ENCODE results near the gene ZBTB20.

ZBTB20 gene

DNA sequence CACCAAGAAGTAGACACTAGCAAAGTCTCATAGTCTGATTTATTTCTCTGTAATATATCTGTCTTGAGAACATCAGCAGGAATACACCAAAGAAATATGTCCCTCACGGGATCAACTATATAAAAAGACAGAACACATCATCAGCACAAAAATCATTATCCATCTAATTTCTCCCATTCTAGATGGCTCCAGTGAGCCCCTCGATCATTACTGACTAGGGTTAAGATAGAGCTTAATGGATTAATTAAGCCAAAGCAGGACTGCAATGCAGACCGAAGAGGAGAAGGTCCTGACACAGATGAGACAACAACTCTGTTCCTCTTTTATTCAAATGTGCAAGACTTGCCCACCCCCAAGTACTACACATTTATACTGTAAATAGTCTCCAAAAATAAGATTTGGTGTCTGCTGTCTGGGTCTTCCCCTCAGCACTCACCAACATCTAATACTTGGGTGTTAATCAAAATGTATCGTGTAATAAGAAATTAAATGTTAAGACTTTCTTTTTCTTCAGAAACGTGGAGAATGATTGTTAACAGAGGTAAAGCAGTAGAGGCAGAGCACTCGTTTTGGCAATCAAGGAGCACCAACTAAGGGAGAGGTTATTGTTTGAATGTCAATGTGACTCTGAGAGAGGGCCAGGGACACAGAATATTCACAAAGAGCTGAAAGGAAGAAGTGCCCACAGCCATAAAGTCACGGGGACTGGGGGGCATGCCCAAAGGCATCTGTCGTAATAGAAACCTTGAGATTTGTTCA, 719.6 kb downstream of the ZBTB20 start:
- DNase-seq = no peak

DNA sequence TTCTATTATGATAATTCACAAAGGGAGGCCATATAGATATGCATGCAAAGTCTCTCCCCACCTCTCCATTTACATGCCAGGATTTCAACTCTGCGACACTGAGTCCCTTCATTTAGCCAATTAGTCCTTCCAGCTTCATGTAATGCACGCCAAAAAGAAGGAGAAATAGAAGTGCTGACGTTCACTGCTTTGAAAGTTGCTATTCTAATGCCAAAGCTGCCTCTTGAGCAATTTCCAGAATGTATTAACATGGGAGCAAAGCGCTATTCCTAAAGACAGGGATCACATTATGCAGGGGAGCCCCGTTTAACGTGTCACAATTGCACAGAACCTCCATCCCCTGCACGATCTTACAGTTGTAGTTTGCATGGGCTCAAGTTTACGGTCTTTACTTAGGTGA, 722.8 kb downstream of the ZBTB20 start:
- no peak for DNase-seq

DNA sequence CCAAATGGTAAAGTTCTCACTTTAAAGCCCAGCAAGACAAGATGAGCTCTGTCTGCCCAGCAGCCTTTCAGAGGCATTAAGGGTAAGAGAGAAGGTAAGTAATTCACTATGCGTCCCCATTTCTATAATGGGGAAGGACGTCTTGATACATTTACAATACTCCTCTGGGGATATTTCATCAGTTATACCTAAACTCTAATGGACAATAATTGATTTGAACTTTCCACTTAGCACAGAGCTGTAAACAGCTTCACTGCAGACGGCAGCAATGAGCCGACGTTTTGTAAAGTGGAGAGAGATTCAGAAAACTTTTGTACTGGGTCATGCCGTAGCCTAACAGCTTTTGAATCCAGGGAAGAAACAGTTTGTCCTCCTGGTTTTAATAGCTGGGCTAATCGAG, 725.9 kb downstream of the ZBTB20 start:
- DNase-seq = no peak

DNA sequence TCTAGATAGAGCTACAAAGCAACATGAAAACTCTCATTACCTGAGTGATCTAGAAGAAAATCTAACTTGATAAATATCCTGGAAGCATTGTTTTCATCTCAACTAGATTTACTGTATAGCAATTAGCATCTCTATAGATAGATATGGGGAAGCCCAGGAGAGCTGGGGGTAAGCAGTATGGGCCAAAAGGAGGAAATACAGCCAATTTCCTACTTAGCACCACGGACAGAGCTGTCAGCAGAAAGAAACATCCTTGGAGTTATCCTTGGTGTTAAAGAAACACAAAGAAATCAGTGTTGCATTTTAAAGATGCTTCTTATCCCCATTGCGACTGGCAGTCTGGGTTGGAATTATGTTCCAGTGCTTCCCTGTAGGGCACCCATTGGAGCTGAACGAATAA, 727.0 kb downstream of the ZBTB20 start:
- no peak for DNase-seq

DNA sequence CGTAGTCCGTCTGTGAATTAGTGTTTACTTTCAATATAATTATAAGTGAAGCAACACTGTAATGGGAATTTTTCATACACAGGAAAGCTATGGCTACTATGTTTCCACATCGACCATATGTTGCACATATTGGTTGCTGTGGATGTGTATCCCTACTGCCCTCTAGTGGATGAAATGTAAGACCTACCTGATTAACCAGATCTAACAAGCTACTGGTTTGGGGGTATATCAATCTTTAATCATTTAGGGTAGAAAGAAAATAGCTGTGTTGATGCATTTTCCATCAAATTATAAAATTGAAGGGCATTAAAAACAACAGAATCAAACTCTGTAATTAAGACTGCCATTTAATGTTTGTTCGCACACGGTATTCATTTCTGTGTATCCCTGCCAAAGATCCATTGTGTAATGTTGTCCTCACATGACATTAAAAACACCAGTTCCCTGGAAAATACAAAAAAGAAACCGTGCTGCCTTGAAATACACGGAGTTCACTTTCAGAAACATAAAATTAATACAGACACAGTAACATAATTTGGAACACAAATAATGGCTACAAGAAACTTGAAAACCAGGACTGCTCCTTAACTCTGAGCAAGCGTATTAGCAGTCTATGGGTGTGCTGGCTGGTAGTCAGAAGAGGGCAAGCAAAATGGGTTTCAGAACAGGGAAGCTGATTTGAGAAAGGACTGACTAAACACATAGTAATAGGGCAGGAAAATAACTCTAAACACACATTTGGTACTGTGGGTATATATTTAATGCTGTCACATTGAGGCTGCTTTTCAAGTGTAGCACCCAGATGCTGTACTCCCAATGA, 728.2 kb downstream of the ZBTB20 start:
- peak; percentile 56 to 72 for DNase-seq

DNA sequence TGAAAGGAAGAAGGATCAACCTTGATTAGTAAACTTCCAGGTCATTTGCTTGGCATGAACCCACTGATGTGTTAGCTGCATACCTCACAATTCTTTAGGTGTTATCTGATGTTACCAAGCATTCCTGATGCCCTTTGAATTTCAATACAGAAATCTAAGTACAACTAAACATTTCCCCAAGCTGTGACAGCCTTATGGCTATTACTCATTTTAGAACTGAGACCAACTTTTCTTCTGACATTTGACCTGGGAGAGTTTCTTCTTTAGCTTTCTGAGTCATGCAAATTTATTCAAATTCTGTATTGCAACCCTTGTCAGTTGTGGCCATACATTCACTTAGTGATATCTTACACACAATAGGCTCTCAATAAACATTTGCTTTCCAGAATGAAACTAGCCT, 729.0 kb downstream of the ZBTB20 start:
- no peak for DNase-seq

DNA sequence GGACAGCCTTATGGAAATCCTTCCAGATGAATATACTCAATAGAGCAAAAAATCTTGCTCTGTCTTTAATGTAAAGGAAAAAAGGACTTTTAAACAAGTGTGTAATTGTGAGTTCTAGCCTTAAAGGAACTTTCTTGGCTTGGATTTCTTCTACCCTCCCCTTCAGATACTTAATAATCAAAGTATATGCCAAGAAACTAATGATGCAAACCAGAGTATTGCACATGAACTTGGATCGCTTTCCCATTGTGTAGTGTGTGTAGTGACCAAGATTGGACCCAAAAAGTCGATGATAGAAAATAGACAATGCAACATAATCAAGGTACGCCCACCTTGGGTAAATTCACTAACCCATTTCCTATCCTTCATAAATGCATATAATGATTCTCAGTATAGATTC, 729.4 kb downstream of the ZBTB20 start:
- no peak for DNase-seq

DNA sequence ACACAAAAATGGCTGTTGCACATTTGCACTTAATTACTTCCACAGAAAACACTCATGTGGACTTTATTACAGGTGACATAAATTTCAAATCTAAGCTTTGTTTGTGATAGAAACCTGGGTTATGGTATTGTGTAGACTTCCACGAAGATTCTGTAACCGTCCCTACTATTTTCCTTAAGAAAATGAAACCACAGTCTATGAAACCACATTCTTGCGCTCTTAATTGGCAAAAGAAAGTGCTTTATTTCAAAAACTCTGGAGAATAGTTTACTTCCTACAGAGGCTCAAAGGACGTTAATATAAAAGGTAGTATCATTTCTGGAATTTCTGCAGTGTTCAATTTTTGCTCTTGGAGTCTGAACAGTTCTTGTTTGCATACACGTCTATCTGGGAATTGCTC, 729.8 kb downstream of the ZBTB20 start:
- no peak for DNase-seq

DNA sequence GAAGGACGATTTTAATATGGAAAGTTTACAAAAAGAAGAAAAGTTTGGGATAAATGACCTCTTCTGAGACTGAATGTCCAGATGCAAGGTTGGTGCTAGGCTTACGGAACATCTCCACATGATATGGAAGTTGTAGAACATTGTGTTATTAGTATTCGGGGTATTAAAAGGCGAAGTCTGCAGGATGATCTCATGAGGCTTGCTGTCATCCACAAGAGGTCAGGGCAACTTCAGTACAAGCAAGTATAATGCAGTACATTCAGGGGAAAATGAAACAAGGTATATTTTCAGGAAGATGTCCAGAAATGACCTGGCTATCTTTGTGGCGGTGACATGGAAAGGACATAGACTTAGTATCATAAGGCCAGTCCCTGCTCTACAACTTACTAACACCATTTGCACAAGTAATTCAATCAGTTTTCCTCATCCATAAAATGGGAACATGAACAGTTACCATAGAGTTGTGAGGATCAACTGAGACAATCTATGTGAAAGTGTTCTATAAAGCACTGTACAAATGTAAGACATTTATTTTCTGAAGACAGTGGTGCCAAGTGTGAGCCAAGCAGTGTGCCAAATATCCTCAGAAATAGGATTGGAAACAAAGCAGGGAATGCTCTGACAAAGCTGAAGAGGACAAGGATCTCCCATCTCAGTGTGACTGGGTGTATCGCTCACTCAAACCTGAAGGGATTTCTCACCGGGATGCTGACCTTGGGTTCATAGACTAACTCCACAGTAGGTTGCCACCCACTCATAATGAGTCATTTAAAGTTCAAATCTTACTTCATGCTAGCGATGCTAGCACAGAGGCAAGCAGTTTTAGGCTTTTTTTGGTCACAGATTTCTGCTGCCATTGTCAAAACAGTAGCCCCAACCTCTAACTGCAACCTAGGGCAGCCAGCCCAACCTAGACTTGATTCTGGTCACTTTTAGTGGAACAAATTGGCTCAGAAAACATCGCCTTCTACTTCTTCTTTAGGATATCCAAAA, 735.0 kb downstream of the ZBTB20 start:
- DNase-seq = no peak

DNA sequence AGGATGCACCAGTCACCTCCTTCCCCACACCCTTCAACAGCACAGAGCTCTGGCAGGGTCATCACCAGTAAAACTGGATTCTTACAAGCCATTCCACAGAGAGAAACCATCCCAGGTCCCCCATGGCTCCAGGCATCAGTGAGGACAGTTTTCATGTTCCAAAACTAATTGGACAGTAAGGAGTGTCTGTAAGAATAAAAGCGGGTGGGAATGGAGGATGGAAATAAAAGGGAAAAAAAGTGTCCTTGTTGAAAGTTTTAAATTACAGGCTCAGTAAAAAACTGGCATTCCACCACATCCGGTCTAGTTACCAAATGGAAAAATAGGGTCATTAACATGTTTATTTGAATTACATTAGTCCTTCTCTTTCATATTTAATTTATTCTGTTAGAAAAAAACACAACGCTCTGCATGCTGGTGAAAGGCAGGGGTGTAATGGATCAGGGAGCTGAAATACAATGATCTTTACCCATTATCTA, 735.9 kb downstream of the ZBTB20 start:
- no peak for DNase-seq

DNA sequence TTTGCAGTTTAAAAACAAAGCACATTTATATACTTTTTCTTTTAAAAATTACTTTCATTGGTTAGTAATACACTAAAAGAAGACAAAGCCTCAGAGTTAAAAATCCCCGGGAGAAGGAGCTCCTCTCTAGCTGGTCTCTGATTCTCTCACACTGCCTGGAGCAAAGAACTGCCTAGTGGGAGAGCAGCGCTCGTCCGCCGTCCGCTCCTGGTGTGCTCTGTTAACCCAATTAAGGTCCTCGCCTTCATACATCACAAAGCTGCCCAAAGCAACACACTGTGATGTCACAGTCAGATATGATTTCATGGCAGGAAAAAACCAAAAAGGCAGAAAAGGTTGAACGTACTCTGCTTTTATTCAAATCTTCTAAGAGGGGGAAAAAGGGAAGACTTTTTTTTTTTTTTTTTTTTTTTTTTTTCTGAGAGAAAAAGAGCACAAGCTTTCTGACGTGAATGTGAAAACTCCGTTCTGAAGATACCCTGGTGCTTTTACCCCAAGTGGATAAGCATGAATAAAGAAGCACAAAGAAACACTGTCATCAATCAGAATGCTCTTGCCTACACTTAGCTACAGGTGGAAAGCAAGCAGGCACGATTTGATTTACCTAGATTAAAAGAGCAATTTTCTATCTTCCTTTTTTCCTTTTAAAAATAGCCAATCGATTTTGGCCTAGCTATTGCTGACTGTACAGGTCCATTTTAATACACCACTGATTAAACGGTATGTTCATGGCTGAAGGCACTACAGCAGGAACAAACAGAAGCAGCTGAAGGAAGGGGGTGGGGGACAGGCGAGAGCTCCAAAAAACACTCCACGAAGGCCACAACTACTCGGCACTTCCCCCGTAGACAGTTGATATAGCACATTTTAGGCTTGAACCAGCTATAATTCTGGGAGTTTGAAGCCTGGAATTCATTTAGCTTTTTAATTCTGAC, 738.1 kb downstream of the ZBTB20 start:
- DNase-seq = peak; percentile 65 to 77

DNA sequence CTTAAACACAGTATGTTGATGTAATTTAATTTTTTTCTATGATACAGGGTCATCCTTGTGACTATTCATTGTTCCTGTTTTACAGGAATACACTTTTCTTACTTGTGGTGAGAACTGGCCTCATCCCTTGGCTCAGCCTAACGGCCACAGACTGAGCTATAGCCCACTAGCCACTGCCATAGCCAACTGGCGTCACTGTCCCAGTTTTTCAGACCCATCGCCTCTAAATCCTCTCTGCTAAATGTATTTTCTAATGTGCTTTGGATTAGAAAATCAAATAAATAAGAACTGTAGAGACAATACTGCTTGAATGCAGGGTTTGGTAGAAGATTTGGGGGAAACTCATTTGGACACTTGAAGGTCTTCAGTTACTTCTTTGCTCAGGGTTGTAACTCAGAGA, 740.2 kb downstream of the ZBTB20 start:
- DNase-seq = no peak

DNA sequence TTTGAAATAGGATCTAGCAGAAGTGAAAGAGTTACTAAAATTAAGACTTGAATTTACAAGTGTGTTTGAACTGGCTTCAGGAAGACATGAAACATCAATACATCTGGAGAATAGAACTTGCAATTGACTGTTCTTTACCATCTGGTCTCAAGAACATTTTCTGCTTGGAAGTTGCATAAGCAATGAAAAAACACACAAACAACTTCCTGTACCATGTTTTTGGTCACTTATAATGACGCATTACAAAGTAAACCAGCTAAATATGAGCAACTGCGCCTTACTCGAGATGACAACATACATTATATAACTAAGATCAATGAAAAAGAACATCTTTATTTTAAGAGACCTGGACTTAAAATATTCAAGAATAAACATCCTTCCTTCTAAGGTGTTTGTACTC, 740.8 kb downstream of the ZBTB20 start:
- DNase-seq = no peak

DNA sequence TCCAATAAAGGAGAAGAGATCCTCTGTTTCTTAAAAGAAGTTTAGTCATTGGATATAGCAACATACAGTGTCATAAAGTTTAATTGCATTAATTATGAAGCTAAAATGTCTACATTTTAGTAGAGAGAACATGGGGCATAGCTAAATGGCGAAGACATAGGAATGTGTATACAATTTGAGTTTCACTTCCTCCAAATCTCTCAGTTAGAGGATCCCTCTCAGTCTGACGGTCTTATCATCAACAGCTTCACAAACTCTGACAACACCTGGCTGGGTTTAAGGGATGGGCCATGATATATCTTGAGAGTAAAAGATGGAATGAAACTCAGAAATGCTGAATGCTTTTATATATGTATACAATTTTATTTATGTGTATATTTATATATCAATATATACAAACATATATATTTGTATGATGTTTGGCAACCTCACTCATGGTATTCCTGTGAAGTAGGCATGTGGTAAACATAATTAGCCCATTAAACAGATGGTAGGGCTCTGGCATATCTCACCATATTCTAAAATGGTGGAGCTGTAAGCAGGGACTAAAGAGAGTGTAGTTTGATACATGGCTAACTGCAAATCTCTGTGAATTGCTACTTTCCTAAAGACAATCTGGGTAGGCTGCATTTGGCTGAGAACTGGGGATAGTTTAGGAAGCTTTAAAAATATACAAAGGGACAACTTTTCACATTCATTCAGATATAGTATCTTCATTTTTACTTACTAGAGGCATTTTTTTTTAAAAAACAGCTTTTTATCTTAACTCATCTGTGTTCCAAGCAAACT, 741.7 kb downstream of the ZBTB20 start:
- no peak for DNase-seq

DNA sequence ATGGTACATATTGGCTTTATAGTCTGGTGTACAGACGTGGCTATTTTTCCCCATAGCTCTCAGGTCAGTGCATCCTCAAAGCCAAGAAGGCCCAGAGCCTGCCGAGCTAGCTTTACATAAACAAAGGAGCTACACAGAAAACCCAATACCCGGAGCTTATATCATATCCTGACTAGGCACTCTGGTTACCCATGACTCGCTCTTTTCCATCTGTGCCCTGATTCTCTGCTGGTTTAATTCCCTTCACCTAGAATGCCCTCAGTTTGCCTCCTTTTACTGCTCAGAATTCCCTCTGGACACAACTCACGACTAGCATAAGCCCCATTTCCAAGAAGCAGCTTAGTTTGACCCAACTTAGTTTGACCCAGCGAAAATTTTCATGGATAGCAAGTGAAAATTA, 742.5 kb downstream of the ZBTB20 start:
- DNase-seq = no peak

DNA sequence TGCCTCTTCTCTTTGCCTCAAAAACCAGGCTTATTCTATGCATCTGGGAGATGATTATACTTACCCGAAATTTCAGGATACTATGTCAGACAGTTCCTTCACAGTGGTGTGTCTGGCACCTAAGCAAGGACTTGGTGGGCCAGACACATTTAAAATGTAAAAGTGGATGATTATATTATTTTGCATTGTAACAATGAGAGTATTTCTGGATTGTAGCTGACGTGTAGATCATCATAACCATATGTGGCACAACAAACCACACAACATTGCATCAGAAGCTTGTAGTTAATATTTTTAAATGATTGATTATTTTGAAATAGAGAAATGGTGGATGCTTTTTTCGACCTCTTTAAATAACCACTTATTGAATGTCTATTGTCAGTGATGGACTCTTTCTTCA, 744.2 kb downstream of the ZBTB20 start:
- DNase-seq = no peak

DNA sequence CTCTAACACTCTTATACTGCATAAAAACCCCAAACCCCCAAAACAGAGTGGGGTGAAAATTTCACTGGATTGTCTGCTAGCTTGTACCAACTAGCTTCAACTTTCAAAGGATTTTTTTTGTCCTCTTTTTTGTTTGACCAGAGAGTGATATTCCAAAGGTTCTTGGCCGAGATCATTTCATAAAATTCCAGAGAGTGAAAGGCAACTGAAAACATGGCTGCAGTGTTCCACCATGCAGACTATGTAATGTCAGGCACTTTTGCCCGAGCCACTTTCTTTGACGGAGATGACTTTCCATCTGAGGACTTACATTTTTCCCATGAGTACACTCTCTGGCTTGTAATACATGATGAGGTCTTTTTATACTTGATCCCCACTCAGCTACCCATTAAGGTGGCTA, 745.7 kb downstream of the ZBTB20 start:
- no peak for DNase-seq

DNA sequence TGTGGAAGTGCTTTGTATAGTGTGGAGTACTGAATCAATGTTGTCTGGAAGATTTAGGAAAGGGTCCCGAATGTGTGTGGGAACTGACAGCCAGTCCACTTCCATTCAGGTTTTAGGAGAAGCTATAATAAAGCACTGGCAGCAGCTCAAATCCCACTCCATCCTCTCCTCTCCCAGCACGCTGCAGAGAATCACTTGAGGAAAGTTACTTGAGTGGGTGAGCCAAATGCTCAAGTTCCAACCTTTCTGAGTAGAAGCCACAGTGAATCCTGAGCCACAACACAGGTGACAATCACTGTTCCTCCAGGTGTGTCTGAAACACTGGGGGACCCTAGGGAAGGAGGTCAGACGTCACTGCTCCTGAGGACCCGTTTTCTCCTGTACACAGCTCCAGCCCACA, 746.7 kb downstream of the ZBTB20 start:
- DNase-seq = no peak

DNA sequence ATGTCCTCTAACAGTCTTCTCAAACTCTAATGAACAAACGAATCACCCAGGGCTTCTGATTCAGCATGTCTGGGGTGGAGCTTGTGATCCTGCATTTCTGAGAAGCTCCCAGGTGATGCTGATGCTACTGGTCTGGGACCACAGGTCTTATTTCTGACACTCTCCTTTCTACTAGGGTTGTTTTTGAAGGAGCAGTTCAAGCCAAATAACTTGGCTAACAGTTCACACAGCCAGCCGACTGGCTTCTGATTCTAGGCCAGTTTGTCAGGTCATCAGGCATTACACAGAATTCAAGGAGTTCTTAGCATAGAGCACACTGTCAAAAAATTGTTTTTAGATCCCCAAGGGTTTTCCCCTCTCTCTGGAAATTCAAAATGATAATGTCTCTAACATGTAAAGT, 752.5 kb downstream of the ZBTB20 start:
- DNase-seq = no peak

DNA sequence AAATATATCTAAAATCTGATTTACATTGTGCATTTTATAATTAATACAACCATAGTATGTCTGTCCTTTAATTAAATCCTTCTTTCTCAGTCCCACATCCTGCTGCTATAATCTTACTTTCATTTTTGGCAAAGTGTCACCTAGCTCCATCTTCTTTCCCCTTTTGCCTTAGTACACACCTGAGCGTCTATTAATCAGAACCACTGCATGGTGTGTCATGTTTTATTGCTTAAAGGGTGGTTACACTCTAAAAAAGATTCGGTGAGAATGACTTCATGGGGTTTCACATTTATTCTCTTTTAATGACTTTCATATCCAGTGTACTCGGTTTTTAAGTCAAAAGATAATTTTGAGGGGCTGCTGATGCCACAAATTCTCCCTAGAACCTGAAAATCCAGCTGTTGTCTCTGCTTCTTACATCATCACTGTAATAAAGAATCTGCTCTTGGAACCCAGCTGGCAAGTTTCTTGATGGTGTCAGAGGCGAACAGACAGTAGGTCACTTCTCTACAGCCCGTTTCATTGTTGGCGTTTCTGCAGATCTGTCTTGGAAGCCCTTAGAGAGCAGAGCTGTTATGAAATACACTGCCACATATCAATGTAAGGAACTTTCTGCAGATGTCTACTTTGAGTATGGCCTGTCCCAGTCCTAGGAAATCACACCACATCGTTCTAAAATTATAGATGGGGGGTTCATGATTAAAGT, 753.6 kb downstream of the ZBTB20 start:
- no peak for DNase-seq
